Fibroblast of skin of left quadriceps (primary cell): Measurements from ENCODE around the gene GTF3C1.
A peak's percentile ranks its signal among the peaks of the same experiment; 100 is the strongest.

ENCODE experiments used
- DNase-seq, 2 experiments: peaks; one replicate each; pipeline ENCODE4 v3.0.0-alpha.2; 2013; ENCODE audit warnings: low read depth in 2 of 2

The GTF3C1 gene

DNA sequence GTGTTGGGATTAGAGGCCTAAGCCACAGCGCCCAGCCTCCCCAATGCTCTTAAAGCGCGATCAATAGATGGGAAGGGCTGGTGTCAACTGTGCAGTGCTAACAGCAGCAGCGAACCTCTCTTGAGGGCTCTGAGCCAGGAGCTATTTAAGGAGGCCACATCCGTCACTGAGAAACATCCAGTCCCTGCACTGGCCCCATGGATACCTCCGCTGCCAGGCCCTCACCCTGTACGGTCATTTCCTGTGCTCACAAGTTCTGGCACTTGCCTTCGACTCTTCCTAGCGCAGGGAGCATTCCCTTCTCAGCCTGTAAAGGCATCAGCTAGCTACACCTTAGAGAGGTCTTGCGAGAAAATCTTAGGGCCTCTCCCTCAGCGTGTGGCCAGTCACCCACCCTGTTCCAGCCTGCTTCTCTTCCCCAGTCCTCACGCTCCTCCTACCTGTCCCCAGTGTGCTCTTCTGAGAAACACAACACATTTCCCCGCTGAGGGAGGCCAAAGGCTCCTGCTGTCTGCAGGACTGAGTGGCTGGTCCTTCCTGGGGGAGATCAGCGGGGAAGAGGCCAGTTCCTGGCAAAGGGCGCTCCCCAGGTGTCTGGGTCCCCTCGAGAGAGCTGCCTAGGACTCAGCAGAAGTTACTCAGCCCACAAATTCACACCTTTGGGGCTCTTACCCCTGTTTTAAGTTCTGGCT, 28.6 kb downstream of the GTF3C1 start:
- DNase-seq, result no peak

DNA sequence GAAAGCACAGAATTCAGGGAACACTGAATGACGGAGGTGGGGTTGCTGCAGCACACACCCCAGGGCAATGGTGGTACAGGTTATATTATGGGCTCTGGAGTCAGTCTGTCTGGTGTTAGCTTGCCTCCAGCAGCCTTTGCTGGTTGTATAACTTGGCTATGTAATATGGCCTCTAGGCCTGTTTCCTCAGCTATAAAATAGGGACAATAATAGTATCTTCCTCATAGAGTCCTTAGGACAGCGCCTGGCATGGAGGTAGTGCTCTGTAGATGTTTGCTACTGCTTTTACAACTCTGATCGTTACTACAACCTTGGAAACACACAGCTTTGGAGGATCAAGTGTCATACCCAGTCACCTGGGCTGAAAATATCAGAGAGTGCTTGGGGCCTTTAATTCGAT, 31.5 kb downstream of the GTF3C1 start:
- DNase-seq, result no peak

DNA sequence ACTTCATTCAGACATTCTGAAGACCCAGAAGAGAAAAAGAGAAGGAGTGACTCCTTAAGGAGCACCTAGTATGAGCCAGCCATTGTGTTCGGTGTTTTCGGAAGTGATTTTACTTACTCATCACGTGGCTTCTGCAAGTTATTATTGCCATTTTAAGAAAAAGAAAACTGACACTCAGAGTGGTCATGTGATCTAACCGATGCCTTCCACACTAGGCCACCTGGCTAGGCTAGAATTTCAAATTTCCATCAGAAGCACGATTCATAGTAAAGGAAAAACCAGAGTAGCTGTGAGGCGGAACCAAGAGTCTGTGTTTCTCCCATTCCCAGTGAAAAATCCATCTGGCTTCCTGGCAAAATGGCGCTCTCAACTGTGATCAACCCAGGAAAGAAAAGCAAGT, 32.0 kb downstream of the GTF3C1 start:
- no peak for DNase-seq

DNA sequence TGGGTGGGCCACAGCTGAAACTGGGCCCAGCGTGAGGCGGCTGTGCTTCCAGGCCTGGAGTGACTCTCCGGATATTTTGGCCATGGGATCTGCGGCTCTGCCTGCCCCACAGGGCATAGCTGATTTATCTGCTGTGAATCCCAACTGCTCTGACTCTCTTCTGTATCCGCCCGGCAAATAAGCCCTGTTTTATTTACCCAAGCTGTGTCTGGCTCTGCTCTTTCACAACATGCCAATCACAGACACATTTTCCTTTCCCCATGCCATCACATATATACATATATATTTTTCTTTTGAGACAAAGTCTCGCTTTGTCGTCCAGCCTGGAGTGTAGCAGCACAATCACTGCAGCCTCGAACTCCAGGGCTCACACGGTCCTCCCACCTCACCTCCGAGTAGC, 33.3 kb downstream of the GTF3C1 start:
- no peak for DNase-seq

DNA sequence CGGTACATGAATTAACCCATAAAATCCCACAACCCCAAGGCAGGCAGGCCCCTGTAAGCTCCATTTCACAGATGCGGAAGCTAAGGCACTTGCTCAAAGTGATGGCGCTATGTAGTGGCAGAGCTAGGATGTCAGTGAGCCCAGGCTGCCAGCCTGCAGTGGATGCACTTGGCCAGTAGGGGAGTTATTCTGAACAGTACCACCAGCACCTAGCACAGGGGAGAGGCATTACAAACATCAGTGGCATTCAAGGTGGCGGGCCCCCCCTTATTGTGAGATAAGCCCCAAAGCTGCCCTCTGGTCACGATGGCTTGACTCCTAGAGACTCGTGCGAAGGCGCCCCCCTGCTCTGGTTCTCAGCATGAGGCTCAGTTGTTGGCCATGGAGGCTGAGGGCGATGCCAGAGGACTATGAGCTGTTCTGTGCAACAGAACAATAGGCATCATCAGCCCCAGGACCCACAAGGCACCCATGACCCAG, 33.8 kb downstream of the GTF3C1 start:
- no peak for DNase-seq

DNA sequence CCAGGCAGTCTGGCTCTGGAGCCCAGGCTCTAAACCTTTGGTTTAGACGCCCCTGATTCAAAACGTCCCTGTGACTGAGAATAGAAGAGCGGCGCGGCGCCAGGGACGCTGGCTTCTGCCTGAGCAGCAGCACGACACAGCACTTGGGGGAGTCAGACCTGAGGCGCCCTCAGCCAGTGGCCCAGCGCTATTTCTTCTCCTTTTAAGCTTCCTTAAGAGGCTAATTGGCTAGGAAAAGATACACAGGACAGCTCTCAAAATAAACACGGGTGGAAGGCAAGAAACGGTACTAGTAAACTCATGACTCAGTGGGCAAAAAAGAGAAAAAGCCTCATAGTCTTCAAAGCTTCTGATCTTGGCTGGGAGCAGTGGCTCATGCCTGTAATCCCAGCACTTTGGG, 34.9 kb downstream of the GTF3C1 start:
- DNase-seq, result no peak

DNA sequence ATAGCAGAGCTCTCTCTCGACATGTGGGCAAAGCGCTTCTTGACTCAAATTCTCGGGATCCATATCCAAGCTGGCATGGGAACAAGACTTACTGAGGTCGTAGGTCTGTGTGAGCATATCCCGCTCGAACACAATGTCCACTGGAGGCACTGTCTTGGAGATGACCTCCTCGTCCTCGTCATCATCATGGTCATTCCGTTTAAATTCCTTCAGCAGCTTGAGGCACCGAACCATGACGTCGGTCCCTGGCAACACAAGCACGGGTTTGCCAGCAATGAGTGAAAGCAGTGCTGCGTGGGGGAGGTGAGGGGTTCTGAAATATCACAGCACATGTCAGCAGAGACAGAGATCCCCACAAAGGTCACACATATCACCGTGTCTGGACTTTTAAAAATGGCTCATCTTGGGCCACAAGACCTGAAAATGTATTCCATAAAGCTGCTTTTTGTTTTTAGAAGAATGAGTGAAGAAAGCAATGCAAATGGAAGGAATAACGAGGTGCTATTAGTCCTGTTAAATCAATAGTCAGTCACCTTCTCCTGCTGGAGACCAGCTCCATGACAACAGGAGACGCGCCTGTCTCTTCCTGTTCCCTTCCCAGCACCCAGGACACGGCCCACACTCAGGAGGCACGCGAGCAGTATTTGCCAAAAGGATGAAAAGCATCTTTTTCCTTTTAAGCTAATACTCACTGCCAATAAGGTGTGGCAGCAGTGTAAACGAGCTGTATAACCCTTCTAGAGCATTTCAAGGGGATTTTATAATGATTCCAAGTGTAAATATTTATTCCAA, 37.9 kb downstream of the GTF3C1 start:
- no peak for DNase-seq

DNA sequence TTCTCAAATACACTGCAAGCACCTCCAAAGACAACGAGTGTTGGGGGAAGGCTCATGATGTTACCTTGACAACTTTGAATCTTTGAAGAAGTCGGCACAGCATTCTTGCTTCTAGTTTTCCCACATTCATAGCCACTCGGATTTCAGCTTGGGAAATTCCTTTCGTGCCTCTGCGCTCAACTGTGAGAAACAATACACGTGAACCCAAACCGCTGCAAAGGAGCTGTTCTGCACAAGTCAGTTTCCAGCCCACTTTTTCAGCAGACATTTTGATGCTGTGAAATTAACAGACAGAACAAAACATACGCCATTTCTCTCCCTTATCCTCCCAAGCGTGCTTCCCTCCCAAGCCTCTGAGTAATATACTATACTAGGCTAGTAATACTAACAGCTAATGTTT, 41.2 kb downstream of the GTF3C1 start:
- DNase-seq, result no peak

DNA sequence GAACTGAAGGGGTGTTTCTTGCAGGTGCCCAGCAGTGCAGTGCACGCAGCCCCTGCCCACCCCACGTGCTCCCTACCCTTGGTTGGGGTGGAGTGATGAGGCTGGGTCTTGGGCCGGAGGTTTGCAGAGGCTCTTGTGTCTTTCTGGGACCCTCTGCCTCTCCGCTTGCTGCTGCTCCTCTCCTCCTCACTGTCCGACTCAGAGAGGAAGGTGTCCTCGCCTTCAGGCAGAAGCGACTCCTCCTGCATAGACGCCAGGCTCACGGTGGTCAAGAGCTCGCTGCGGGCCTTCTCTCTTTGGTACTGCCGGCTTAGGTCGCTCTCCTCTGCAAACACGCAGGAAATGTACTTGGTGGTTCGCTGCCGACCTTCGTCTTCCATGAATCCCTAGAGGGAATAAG, 42.9 kb downstream of the GTF3C1 start:
- DNase-seq, result no peak

DNA sequence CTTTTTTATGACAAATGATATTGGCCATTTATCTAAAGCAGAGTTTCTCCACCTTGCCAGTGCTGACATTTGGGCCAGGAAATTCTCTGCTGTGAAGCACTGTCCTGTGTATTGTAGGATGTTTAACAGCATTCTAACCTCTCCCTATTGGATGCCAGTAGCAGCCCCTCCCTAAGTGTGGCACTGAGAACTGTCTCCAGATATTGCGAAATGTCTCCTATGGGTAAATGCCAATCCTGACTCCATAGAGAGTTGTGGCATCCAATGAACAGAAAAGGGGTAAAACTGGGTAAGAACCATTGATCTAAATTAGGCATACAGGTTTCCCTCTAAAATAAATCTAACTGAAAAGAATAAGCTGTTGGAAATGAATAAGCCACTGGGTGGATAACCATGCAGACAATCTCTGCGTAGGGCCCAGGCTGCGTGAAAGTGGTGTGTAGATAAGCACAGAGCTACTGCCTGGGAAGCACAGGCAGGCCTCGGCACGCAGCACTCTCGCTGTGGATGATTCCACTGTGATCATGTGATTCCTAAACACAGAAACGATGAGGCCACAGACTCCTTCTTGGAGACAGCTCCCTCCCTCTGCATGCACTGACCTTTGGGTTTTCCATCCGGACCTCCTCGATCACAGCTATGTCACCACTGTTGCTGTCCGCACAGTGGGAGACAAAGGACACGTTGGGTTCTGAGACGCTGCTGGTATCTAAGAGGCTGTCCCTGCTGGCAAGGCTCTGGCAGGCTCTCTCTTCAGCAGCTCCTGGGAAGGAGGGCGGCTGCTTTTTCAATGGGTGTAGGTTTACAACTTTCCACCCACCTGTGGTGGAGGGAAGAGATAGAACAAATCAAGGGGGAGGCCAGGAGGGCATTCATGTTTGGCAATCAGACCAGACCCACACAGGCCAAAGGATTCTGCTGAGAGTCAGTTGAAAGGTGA, 44.1 kb downstream of the GTF3C1 start:
- no peak for DNase-seq

DNA sequence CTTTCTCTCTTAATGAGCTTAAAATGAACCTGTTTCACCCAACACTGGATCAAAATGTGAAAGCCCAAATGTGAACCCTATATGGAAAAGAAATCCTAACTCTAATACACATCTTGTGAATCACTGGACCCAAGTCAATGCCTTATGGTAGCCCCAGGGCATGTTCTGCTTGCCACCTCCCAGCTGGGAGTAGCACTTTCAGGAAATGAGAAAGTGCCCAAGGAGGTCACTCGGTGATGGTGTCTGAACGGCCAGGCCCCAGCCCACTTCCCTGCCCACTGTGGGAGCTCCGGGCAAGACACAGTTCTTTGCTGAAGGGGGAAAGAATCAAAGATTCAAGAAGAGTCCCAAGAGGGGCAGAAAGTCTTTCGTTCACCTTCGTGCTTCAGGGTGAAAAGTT, 46.1 kb downstream of the GTF3C1 start:
- no peak for DNase-seq

DNA sequence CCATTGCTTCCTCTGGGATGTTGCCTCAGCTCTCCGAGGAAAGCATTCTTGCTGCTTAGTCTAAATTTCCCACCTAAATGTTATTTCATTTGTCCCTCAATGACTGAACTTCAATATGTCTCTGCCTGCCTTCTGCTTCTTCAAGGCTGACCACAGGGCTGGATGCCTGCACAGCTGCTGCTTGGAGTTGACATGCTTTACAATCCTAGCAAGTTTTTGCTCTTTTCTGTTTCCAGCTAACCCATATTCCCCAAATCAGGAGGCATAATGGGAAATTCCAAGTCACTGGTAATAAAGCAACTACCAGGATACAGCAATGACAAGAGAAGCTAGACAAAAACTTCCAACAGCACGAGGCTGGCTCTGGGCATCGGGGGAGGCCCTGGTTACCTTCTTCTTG, 48.9 kb downstream of the GTF3C1 start:
- no peak for DNase-seq

DNA sequence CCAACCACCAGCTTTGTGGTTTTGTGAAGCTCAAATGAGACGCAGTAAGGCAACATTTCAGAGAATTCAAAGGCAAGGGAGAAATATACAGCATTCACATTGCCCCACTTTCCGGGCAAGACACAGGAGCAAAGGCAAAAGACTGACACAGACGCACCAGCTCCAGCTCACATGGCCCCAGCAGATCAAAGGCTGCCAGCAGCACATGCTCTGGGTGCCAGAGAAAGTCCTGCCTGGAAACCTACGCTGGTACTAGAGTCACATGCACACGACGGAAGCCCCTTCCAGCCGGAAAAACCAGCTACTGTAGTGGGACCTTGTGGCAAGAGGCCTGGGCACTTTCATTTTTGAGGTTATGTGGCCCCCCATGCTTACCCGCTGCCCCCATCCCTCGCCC, 50.1 kb downstream of the GTF3C1 start:
- no peak for DNase-seq

DNA sequence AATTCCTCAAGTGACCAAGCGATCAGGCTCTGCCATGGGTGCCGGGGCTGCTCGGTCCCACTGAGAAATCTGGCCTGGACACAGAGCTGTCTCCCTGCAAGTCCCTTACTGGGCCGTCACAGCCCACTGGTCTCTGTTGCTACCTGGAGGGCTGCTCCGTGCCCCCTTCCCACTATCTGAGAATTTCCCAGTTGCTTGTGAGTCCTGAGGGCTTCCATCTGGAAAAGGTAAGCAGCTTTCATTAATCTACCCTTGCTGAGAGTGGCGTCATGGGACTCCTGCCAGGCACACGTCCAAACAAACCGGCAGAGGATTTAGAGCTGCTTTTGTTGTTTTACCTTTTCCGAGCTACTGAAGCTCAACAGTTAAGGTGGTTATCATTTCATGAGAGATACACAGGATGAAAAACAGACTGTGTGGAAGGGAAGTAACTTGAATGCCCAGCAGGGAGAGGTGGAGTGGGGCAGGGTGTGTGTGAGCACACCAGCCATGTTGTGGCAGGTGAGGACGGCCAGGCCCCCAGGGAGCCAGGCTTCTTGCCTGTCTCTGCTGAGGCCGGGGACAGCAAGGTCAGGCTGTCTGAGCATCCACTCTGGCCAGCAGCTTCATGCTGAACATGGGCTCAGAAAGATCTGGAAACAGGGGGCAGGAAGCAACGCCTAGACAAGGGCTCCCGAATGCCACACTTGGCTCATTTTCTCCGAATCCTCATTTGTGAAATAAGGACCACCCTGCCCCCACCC, 50.6 kb downstream of the GTF3C1 start:
- DNase-seq, result no peak

DNA sequence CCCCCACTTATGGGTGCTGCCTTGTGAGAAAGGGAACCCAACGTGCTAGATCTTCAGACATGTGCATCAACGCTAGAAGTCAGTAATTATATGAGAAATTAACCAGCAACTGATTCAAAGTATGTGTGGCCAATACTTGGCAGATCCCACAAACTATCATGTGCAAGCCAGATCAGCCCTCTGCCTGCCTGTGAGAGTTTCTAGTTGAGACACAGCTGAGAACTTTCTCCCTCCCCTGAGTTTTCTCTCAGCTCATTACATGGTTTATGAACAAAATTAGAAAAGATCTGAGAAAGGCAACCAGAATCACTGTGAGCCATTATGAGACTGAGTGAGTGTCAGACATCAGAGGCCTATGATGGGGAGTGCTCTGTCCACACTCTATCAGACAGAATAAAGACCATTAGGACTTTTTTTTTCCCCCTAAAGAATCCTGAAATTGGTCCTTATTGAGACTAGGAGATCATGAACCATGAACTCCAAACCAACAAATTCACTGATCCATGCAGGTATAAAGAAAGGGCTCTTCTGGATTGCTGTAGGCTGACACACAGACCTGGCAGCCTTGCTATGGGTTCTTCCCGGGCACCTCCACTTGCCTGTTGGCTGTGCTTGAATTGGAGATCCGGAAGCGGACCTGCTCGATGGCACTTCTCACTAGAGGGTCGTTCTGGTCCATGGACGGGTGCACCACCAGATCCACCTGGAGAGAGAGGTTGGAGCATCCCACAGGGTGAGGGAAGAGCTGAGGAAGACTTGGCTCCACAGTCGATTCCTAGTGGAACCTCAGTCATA, 51.5 kb downstream of the GTF3C1 start:
- peak in 1 of 2 experiments; percentile 4 for DNase-seq

DNA sequence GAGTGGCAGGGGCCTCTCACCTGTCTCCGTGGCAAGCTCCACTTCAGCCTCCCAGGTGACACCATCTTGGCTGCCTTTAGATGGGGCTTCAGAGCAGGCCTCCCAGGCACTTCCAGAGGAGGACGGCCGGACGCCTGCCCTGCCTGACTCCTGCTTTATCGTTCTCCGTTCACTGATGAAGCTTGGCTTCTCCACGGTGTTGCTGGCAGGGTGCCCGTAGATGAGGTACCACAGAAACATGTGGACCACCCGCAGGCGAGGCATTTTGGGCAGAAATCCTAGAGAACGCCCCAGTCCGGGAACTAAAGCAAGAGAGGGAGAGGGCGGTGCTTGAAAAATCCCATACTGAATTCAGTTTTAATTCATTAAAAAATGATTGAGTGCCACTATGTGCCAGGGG, 54.5 kb downstream of the GTF3C1 start:
- DNase-seq, result peak; percentile 82 to 83

DNA sequence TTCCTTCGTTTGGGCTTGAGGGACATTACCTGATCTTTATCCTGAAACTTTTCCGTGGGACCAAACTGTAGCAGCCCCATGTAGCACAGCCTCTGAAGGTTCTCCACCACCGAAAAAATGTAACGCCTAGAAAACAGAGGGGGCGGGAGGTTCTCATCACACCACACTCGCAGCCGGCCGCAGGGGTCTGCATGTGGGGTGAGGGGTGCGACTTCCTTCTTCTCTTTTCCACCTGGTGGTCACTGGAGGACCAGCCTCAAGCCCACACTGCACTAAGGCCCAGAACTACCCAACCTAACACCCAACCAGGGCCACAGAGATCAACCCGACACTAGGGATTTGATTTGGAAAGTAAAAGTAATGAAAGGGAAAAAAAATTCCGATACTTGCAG, 57.1 kb downstream of the GTF3C1 start:
- DNase-seq, result no peak

DNA sequence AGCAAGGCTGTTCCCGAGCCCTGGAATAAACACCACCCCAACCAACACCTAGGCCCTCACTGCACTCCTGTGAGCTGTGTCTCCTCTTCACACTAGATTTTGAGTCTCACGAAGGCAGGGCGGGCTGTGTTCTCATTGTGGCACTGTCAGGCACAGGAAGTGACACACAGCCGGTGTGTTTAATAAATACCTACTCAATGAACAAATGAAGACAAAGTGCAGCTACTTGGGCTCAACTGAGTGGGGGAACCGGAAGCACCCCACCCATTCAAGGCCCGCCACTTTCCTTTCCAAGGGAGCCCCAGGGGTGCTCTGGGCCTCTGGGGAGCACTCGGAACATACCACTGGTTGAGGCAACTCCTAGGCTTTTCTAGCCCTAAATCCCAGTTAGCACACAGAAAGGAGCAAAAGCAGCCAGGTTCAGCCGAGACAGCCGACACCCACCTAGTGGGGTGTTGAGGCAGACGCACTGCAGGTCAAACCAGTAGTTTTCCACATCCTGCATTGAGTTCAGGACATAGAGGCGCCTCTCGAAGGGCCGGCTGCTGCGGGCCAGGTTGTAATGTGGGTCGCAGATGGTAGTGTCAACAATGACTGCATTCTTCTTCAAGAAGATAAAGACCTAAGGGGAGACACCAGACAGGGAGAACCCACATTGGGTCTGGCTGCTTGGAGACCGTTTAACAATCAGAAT, 57.7 kb downstream of the GTF3C1 start:
- no peak for DNase-seq

DNA sequence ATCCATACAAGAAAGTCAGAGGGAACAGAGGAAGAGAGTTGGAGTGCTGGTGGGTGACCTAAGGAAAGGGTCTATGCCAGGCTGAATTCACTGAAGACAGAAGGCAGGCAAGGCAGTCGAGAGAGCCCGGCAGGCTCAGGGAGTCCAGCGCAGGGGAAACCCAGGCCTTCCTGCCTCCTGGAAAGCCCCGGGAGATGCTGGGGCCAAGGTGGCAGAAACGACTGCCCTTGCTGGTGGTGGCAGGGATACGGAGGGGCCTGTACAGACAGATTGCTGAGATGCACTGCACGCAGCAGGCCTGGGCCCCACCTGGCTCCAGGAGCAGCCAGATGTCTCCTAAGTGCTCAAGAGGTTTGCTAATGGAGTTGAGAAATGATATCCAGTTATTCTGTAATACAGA, 59.8 kb downstream of the GTF3C1 start:
- no peak for DNase-seq

DNA sequence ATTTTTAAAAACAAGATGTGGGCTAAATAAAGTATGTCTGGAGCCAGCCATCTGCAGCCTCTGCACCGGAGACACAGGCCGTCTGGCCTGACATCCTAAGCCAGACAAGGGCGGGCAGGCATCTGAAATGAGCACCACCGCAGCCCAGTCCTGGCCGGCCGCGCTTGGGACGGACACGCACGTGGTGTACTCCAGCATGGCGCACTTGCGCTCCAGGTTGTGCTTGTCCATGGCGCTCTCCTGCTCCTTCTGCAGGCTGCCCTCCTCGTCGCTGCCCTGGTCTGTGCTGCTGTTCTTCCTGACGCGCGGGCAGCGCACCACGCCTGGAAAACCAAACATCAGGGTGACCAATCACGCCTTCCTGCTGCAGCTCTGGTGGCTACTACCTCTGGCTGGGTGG, 60.3 kb downstream of the GTF3C1 start:
- no peak for DNase-seq
